ENCODE data around the gene ATP8B4. TPM values are rescaled to one million over a fixed set of nuclear protein-coding genes. Genes with fewer than 3 reads are reported as not detected.

Gene ATP8B4
- total and polyA plus RNA-seq, 10 of the 15 experiments (the other 5 are each of a cell fraction or from before 2014, with no cell fraction given): 0.02 to 0.94 (median 0.19) TPM

GRCh38 chr15:50077176-50077575 lies 41.9 kb downstream of the ATP8B4 start (continued):
- TF ChIP-seq E4F1 (IDR thresholded peaks at IDR 0.05; ENCODE audit: borderline replicate concordance, partially characterized antibody) (no peak), MEF2B (IDR thresholded peaks at IDR 0.05; ENCODE audit: partially characterized antibody, poor library complexity, severe bottlenecking) (no peak), ZBTB33 (IDR thresholded peaks at IDR 0.05) (no peak), SMARCA5 (IDR thresholded peaks at IDR 0.05) (no peak), SMC3 (IDR thresholded peaks at IDR 0.05; ENCODE audit: borderline replicate concordance, low read length) (no peak), ZBED1 (IDR thresholded peaks at IDR 0.05; ENCODE audit: borderline replicate concordance) (no peak), CHD2 (IDR thresholded peaks at IDR 0.05; ENCODE audit: borderline replicate concordance, low read depth, low read length) (no peak), NR2F1 (conservative IDR thresholded peaks at IDR 0.05) (no peak)

GRCh38 chr15:50075319-50075718 lies 43.7 kb downstream of the ATP8B4 start:
- BruUV-seq (replicated peaks): no TSS peak
- 67% methylated on average over 1 of the region's 1 CpG for WGBS (ENCODE audit: insufficient coverage, insufficient replicate concordance, low lambda C conversion rate, missing lambda C conversion rate)
- Histone ChIP-seq H3K9ac (ENCODE audit: control insufficient read depth, insufficient read depth, low read length) (no peak overlapping the region), H2AFZ (ENCODE audit: control insufficient read depth, low read depth, low read length) (no peak overlapping the region), H3K79me2 (ENCODE audit: control insufficient read depth, insufficient read depth, low read length) (no peaks in the 10 kb centered on the region), H3K27ac (ENCODE audit: control insufficient read depth, insufficient read depth) (no peak overlapping the region), H3K4me2 (ENCODE audit: control insufficient read depth, insufficient read depth) (no peak overlapping the region), H3K4me3 (no peak overlapping the region), H3K36me3 (ENCODE audit: control insufficient read depth in 2 of 2, insufficient read depth in 2 of 2, low read length in 1 of 2) (no peaks in the 10 kb centered on the region), H4K20me1 (ENCODE audit: control insufficient read depth, insufficient read depth) (no peaks in the 10 kb centered on the region), H3K9me3 (replicated peaks; ENCODE audit: control insufficient read depth, insufficient read depth, low read length) (no peaks in the 10 kb centered on the region), H3K4me1 (ENCODE audit: control insufficient read depth, insufficient read depth, low read length) (no peaks in the 10 kb centered on the region), H3K27me3 (replicated peaks in 1 of 2; ENCODE audit: control insufficient read depth in 2 of 2, insufficient read depth in 2 of 2, low read length in 1 of 2) (no peaks in the 10 kb centered on the region; a peak in 1 of 4 replicates)
- no peak for DNase-seq (ENCODE audit: low read depth, low spot score)
- ChIA-PET SMC1A (ENCODE audit: uncharacterized antibody, unreplicated experiment) (interaction anchor here (1.0 kb wide), 1 partner anchor 1030 kb away, joined by 3 read pairs; no protein-coding TSS in a partner anchor), RAD21 (ENCODE audit: unreplicated experiment) (no interaction called here), POLR2A (no interaction called here), CTCF (no interaction called here)
- ATAC-seq: no peak
- intact Hi-C loops (cut with micrococcal nuclease; ENCODE audit: unreplicated experiment) (no loop called here), in situ Hi-C loops (cut with MboI) (no loop called here)
- no peak for FAIRE-seq
- TF ChIP-seq HDGF (IDR thresholded peaks at IDR 0.05) (no peak), HDAC2 (IDR thresholded peaks at IDR 0.05) (no peak), PBX3 (IDR thresholded peaks at IDR 0.05; ENCODE audit: insufficient replicate concordance, low read depth, low read length) (no peak), BHLHE40 (IDR thresholded peaks at IDR 0.05; ENCODE audit: borderline replicate concordance in 1 of 2, low read depth in 2 of 2, low read length in 1 of 2) (no peak), ASH2L (IDR thresholded peaks at IDR 0.05; ENCODE audit: borderline replicate concordance, low read depth) (no peak), IRF4 (IDR thresholded peaks at IDR 0.05; ENCODE audit: low read depth, low read length) (no peak), NFIC (IDR thresholded peaks at IDR 0.05; ENCODE audit: low read depth, low read length) (no peak), RFX5 (IDR thresholded peaks at IDR 0.05; ENCODE audit: low read depth, low read length) (no peak), BMI1 (IDR thresholded peaks at IDR 0.05; ENCODE audit: borderline replicate concordance) (no peak), USF2 (IDR thresholded peaks at IDR 0.05; ENCODE audit: borderline replicate concordance, low read depth, low read length) (no peak), BRCA1 (IDR thresholded peaks at IDR 0.05; ENCODE audit: low read depth, low read length) (no peak), EED (IDR thresholded peaks at IDR 0.05; ENCODE audit: low read depth) (no peak)

Measured in GM12878 (cell line).